PC-3 (cell line): Measurements from ENCODE around the gene ZNF324B. TPM values are rescaled to one million over a fixed set of nuclear protein-coding genes. Genes with fewer than 3 reads are reported as not detected.

ENCODE experiments used
- ATAC-seq: fragments of 200-7000 bp; cut with Tn5 transposase; 2 replicates; pipeline ENCODE4 v1.9.1; 2020; ENCODE audit warnings: mild to moderate bottlenecking, moderate library complexity
- BruUV-seq: library from RNA; stranded (reverse); fragments of 400-500 nt; replicated peaks from 2 replicates; lab custom pipeline; 2021; lab: Mats Ljungman, UMichigan
- CTCF ChIA-PET: fragments of 300-600 bp; sonication (Branson Sonifier 250); formaldehyde crosslinking; loops from one replicate; lab custom pipeline; 2022; ENCODE audit warnings: antibody characterized with exemption; lab: Charles Lee
- POLR2A ChIA-PET: fragments of 300-600 bp; sonication (Branson Sonifier 250); formaldehyde crosslinking; loops from one replicate; lab custom pipeline; 2022; ENCODE audit warnings: antibody characterized with exemption; ENCODE audit not compliant: unreplicated experiment; lab: Charles Lee
- DNase-seq: peaks from one replicate; pipeline ENCODE4 v3.0.0-alpha.2; 2015
- H2AFZ ChIP-seq: fragments of 300-600 bp; sonication (generic); 2 replicates; pipeline ENCODE4 v1.6.0; 2016; ENCODE audit warnings: antibody characterized with exemption, low read length
- H3F3A ChIP-seq: fragments of 300-600 bp; sonication (generic); one replicate; pipeline ENCODE4 v1.6.0; 2017; ENCODE audit warnings: antibody characterized with exemption, low read length, control low read depth, mild to moderate bottlenecking; ENCODE audit not compliant: unreplicated experiment
- H3K27ac ChIP-seq: fragments of 300-600 bp; sonication (generic); 2 replicates; pipeline ENCODE4 v1.5.1; 2016; ENCODE audit warnings: mild to moderate bottlenecking, low read length
- H3K27me3 ChIP-seq: fragments of 300-600 bp; sonication (generic); 2 replicates; pipeline ENCODE4 v1.6.1; 2016; ENCODE audit warnings: low read length, mixed read lengths
- H3K36me3 ChIP-seq: fragments of 300-600 bp; sonication (generic); 2 replicates; pipeline ENCODE4 v1.6.1; 2016; ENCODE audit warnings: low read depth, mixed run types, low read length, mixed read lengths
- H3K4me1 ChIP-seq: fragments of 300-600 bp; sonication (generic); 2 replicates; pipeline ENCODE4 v1.5.1; 2016; ENCODE audit warnings: low read length; ENCODE audit not compliant: insufficient read depth
- H3K4me2 ChIP-seq: fragments of 300-600 bp; sonication (generic); 2 replicates; pipeline ENCODE4 v1.6.0; 2016; ENCODE audit warnings: low read length
- H3K4me3 ChIP-seq: fragments of 300-600 bp; sonication (generic); 2 replicates; pipeline ENCODE4 v1.5.1; 2016; ENCODE audit warnings: mild to moderate bottlenecking, low read length, mixed read lengths
- H3K79me2 ChIP-seq: fragments of 300-600 bp; sonication (generic); 2 replicates; pipeline ENCODE4 v1.6.1; 2017; ENCODE audit warnings: low read length, mixed read lengths
- H3K9ac ChIP-seq: fragments of 300-600 bp; sonication (generic); 2 replicates; pipeline ENCODE4 v1.6.0; 2016; ENCODE audit warnings: mild to moderate bottlenecking, low read length
- H3K9me2 ChIP-seq: fragments of 300-600 bp; sonication (generic); replicated peaks from 2 replicates; pipeline ENCODE4 v1.6.1; 2016; ENCODE audit warnings: mixed run types, low read length, mixed read lengths
- H3K9me3 ChIP-seq: fragments of 300-600 bp; sonication (generic); 2 replicates; pipeline ENCODE4 v1.6.1; 2016; ENCODE audit warnings: low read length, mixed read lengths
- H4K20me1 ChIP-seq: fragments of 300-600 bp; sonication (generic); 2 replicates; pipeline ENCODE4 v1.6.1; 2016; ENCODE audit warnings: low read length, mixed read lengths
- CTCF ChIP-seq: fragments of 300-600 bp; sonication (generic); conservative IDR thresholded peaks from 2 replicates; pipeline ENCODE4 v1.5.1; 2017; ENCODE audit warnings: antibody characterized with exemption, low read depth, mild to moderate bottlenecking, low read length
- EZH2 ChIP-seq: fragments of 300-600 bp; sonication (generic); IDR thresholded peaks from one replicate; pipeline ENCODE4 v1.6.1; 2017; ENCODE audit warnings: antibody characterized with exemption, mild to moderate bottlenecking, low read length; ENCODE audit not compliant: unreplicated experiment
- EZH2phosphoT487 ChIP-seq: fragments of 300-600 bp; sonication (generic); IDR thresholded peaks from 2 replicates; pipeline ENCODE4 v1.6.1; 2018; ENCODE audit warnings: mild to moderate bottlenecking, antibody characterized with exemption, low read length, borderline replicate concordance
- intact Hi-C: fragments of 100-400 bp; cut with micrococcal nuclease; formaldehyde crosslinking; loops from 2 replicates; pipeline ENCODE4 v1.9.0; 2023
- total RNA-seq: library from RNA; depleted of rRNA; stranded (reverse); fragments of >200 nt; gene quantifications from 2 replicates; pipeline ENCODE4 v1.2.3, GENCODE V29; 2014

ZNF324B gene
- total RNA-seq, 1 experiment from 2014 or later = 11.2 TPM

GRCh38 chr19:58406818-58407657, 44.4 kb upstream of the ZNF324B start:
- peaks cover 39% of the 10 kb centered on the region for H3K79me2 ChIP-seq
- no peaks in the 10 kb centered on the region for H3K9me2 ChIP-seq
- H3K27me3 ChIP-seq = no peaks in the 10 kb centered on the region
- H3F3A ChIP-seq = no peaks in the 10 kb centered on the region
- TF ChIP-seq EZH2 (no peak), EZH2phosphoT487 (no peak), CTCF (peak; percentile 71)
- ATAC-seq (no peak), DNase-seq (no peak)
- H3K9ac ChIP-seq = peak overlapping the region; percentile 82; the same call in 1 of the 2 replicates
- BruUV-seq = no TSS peak
- POLR2A ChIA-PET = no interaction called here
- peaks cover 21% of the 10 kb centered on the region for H3K4me1 ChIP-seq
- intact Hi-C loops = no loop called here
- no peak overlapping the region for H2AFZ ChIP-seq
- H3K4me2 ChIP-seq = peak overlapping the region; percentile 97
- CTCF ChIA-PET = no interaction called here
- H3K9me3 ChIP-seq = no peaks in the 10 kb centered on the region
- H3K36me3 ChIP-seq = no peaks in the 10 kb centered on the region
- H3K27ac ChIP-seq = no peak overlapping the region
- H3K4me3 ChIP-seq = peak overlapping the region; percentile 78
- H4K20me1 ChIP-seq = no peaks in the 10 kb centered on the region

GRCh38 chr19:58407658-58408151, 43.7 kb upstream of the ZNF324B start:
- Histone ChIP-seq H3K9me2 (no peaks in the 10 kb centered on the region), H3K4me3 (peak overlapping the region; percentile 78), H4K20me1 (no peaks in the 10 kb centered on the region), H3K9me3 (no peaks in the 10 kb centered on the region), H2AFZ (peak overlapping the region; percentile 96), H3K36me3 (no peaks in the 10 kb centered on the region), H3K4me2 (peak overlapping the region; percentile 97), H3K27ac (0 out of 2 replicates have a peak overlapping the region, but pooled peaks have one; percentile 0), H3K9ac (peak overlapping the region; percentile 82), H3F3A (no peaks in the 10 kb centered on the region), H3K4me1 (peaks cover 17% of the 10 kb centered on the region), H3K27me3 (no peaks in the 10 kb centered on the region), H3K79me2 (peaks cover 36% of the 10 kb centered on the region)
- no peak for DNase-seq
- TF ChIP-seq EZH2 = no peak
- no peak for TF ChIP-seq CTCF
- TF ChIP-seq EZH2phosphoT487 = no peak
- peak; percentile 4 for ATAC-seq
- ChIA-PET CTCF (no interaction called here), POLR2A (no interaction called here)
- intact Hi-C loops = loop anchor here (1.0 kb wide), 1 partner anchor 60 kb away; the partner anchor contains the start of gene ZNF324
- BruUV-seq = TSS peak; percentile 82
